Esophagus squamous epithelium (tissue), 4 donors: Measurements from ENCODE around the gene PSMB7.

ENCODE experiments used
- POLR2A ChIP-seq, 4 donors: fragments of 450-650 bp; IDR thresholded peaks; one replicate each; pipeline ENCODE4 v1.6.1; 2017; ENCODE audit warnings: antibody characterized with exemption in 4 of 4, mild to moderate bottlenecking in 4 of 4, moderate library complexity in 3 of 4
- TF ChIP-seq, protein P1 (sequence below), 6 experiments: fragments of 450-650 bp in 4 of 6; fragments of 200-600 bp in 2 of 6; sonication (generic) in 2 of 6; IDR thresholded peaks; one replicate each; pipeline ENCODE4 v1.5.1; 2016 to 2019; ENCODE audit warnings: antibody characterized with exemption in 6 of 6, mild to moderate bottlenecking in 4 of 6, moderate library complexity in 4 of 6

DNA sequence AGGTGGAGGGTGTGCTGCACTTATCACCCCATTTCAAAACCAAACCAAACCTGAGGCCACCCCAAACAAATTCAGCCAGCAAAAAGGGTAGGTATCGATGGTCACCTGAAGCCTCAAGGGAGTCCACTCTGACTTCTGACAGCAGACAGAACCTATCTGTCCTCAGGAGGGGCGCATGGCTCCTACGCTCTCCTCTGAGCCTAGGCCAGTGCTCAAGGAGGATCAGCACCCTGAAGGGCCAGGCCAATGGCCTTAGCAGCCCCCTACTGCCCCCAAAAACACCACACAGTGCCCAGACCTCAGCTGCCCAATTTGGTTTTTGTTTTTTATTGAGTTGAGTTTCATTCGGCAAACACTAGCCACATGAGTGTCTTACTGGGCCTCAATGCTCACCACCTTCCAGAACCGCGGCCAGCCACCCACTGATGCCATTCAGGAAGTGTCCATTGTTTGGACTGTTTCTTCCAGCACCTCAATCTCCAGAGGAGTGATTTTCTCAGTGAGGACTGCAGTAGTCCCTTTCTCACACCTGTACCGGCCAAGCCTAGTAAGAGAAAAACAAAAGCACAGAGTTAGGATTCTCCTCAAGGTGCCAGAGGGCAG is 62.0 kb downstream of the PSMB7 start:
- TF ChIP-seq, protein P1, sequence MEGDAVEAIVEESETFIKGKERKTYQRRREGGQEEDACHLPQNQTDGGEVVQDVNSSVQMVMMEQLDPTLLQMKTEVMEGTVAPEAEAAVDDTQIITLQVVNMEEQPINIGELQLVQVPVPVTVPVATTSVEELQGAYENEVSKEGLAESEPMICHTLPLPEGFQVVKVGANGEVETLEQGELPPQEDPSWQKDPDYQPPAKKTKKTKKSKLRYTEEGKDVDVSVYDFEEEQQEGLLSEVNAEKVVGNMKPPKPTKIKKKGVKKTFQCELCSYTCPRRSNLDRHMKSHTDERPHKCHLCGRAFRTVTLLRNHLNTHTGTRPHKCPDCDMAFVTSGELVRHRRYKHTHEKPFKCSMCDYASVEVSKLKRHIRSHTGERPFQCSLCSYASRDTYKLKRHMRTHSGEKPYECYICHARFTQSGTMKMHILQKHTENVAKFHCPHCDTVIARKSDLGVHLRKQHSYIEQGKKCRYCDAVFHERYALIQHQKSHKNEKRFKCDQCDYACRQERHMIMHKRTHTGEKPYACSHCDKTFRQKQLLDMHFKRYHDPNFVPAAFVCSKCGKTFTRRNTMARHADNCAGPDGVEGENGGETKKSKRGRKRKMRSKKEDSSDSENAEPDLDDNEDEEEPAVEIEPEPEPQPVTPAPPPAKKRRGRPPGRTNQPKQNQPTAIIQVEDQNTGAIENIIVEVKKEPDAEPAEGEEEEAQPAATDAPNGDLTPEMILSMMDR (IDR thresholded peaks at IDR 0.05): no peak
- TF ChIP-seq POLR2A (IDR thresholded peaks at IDR 0.05): no peak
